IMR-90 (cell line): ENCODE data around the gene TMED10. TPM values are rescaled to one million over a fixed set of nuclear protein-coding genes. Genes with fewer than 3 reads are reported as not detected.

ENCODE experiments used
- ATAC-seq: fragments of 200-7000 bp; cut with Tn5 transposase; 2 replicates; pipeline ENCODE4 v1.9.1; 2020; ENCODE audit warnings: low read depth, mild to moderate bottlenecking, moderate library complexity
- BruUV-seq: library from RNA; stranded (reverse); fragments of 400-500 nt; replicated peaks from 2 replicates; lab custom pipeline; 2021; lab: Mats Ljungman, UMichigan
- CTCF ChIA-PET: fragments of 300-600 bp; formaldehyde crosslinking; extraction: SDS; loops from one replicate; lab custom pipeline; 2021; ENCODE audit warnings: antibody characterized with exemption; lab: Yijun Ruan, JAX
- POLR2A ChIA-PET: fragments of 300-600 bp; sonication (Branson Sonifier 250); formaldehyde crosslinking; loops from one replicate; lab custom pipeline; 2022; ENCODE audit warnings: antibody characterized with exemption; ENCODE audit not compliant: unreplicated experiment; lab: Charles Lee
- DNase-seq: peaks from one replicate; pipeline ENCODE4 v3.0.0; 2013
- H2AFZ ChIP-seq: replicated peaks from 2 replicates; pipeline ENCODE3; 2013; ENCODE audit warnings: low read length, mild to moderate bottlenecking; ENCODE audit not compliant: poor library complexity
- H2AK5ac ChIP-seq: 2 replicates; pipeline ENCODE4 v1.6.1; 2013; ENCODE audit warnings: low read depth, low read length, inconsistent platforms
- H2AK9ac ChIP-seq: replicated peaks from 2 replicates; pipeline ENCODE3; 2013; ENCODE audit warnings: mild to moderate bottlenecking, low read depth, low read length, moderate library complexity; ENCODE audit not compliant: poor library complexity
- H2BK120ac ChIP-seq: 2 replicates; pipeline ENCODE4 v1.6.1; 2013; ENCODE audit warnings: low read depth, low read length, inconsistent platforms
- H2BK15ac ChIP-seq: 3 replicates; pipeline ENCODE4 v1.6.1; 2013; ENCODE audit warnings: low read depth, low read length, inconsistent platforms
- H2BK20ac ChIP-seq: 2 replicates; pipeline ENCODE4 v1.6.1; 2013; ENCODE audit warnings: low read depth, mild to moderate bottlenecking, inconsistent platforms, low read length, moderate library complexity
- H2BK5ac ChIP-seq: 2 replicates; pipeline ENCODE4 v1.6.1; 2013; ENCODE audit warnings: mild to moderate bottlenecking, low read depth, low read length, inconsistent platforms; ENCODE audit not compliant: poor library complexity, severe bottlenecking
- H3K14ac ChIP-seq: replicated peaks from 2 replicates; pipeline ENCODE4 v1.6.1; 2013; ENCODE audit warnings: low read depth, low read length, inconsistent platforms
- H3K18ac ChIP-seq: 2 replicates; pipeline ENCODE4 v1.6.1; 2013; ENCODE audit warnings: low read depth, low read length, control low read depth
- H3K23ac ChIP-seq: 2 replicates; pipeline ENCODE4 v1.6.1; 2013; ENCODE audit warnings: low read depth, low read length, inconsistent platforms
- H3K27ac ChIP-seq: 2 replicates; pipeline ENCODE4 v1.5.1; 2013; ENCODE audit warnings: mild to moderate bottlenecking, control low read depth, low read length; ENCODE audit not compliant: insufficient read depth
- H3K27me3 ChIP-seq: 2 replicates; pipeline ENCODE4 v1.6.1; 2013; ENCODE audit warnings: low read length; ENCODE audit not compliant: control insufficient read depth, insufficient read depth
- H3K36me3 ChIP-seq: 2 replicates; pipeline ENCODE4 v1.6.1; 2013; ENCODE audit warnings: low read length, mixed read lengths; ENCODE audit not compliant: control insufficient read depth, insufficient read depth
- H3K4ac ChIP-seq: 2 replicates; pipeline ENCODE4 v1.6.1; 2013; ENCODE audit warnings: low read depth, low read length, inconsistent platforms
- H3K4me1 ChIP-seq: 2 replicates; pipeline ENCODE4 v1.6.1; 2013; ENCODE audit warnings: low read length, mixed read lengths; ENCODE audit not compliant: control insufficient read depth, insufficient read depth
- H3K4me2 ChIP-seq: 2 replicates; pipeline ENCODE4 v1.6.1; 2013; ENCODE audit warnings: low read depth, mild to moderate bottlenecking, control low read depth, low read length, moderate library complexity
- H3K4me3 ChIP-seq: 2 replicates; pipeline ENCODE4 v1.5.1; 2013; ENCODE audit warnings: low read depth, mild to moderate bottlenecking, control low read depth, low read length, moderate library complexity; ENCODE audit not compliant: insufficient read depth
- H3K56ac ChIP-seq: 2 replicates; pipeline ENCODE4 v1.6.1; 2013; ENCODE audit warnings: low read length, inconsistent platforms; ENCODE audit not compliant: insufficient read depth; ENCODE audit errors: extremely low read depth
- H3K79me1 ChIP-seq, 2 experiments: 2 replicates each; pipeline ENCODE4 v1.6.1; 2013; ENCODE audit warnings: low read length in 2 of 2, inconsistent platforms in 1 of 2, low read depth in 1 of 2
- H3K9ac ChIP-seq: 2 replicates; pipeline ENCODE4 v1.6.1; 2013; ENCODE audit warnings: low read depth, low read length, control low read depth
- H3K9me1 ChIP-seq: 2 replicates; pipeline ENCODE4 v1.6.1; 2013; ENCODE audit warnings: low read length, inconsistent platforms; ENCODE audit not compliant: insufficient read depth
- H3K9me3 ChIP-seq: 2 replicates; pipeline ENCODE4 v1.6.1; 2013; ENCODE audit warnings: low read length; ENCODE audit not compliant: control insufficient read depth, insufficient read depth
- H4K20me1 ChIP-seq: 2 replicates; pipeline ENCODE4 v1.6.1; 2013; ENCODE audit warnings: low read length, inconsistent platforms; ENCODE audit not compliant: insufficient read depth
- H4K5ac ChIP-seq: 2 replicates; pipeline ENCODE4 v1.6.1; 2013; ENCODE audit warnings: mild to moderate bottlenecking, low read depth, low read length, control low read depth
- H4K8ac ChIP-seq, 2 experiments: 2 replicates each; pipeline ENCODE4 v1.6.1; 2013; ENCODE audit warnings: low read depth in 2 of 2, low read length in 2 of 2, control low read depth in 1 of 2, inconsistent platforms in 1 of 2
- H4K91ac ChIP-seq: 2 replicates; pipeline ENCODE4 v1.6.1; 2013; ENCODE audit warnings: low read depth, low read length, inconsistent platforms; ENCODE audit not compliant: insufficient read depth
- WGBS, 2 experiments: methylation state at CpG; one replicate each; pipeline versions ENCODE4 v1.1.5 to v1.1.7; 2013; ENCODE audit warnings: missing lambda C conversion rate in 2 of 2; ENCODE audit not compliant: insufficient read length in 1 of 2; ENCODE audit errors: extremely low coverage in 2 of 2; 5-methylcytosine and 5-hydroxymethylcytosine counted together
- dilution Hi-C: fragments of 300-500 bp; cut with HindIII; formaldehyde crosslinking; loops from one replicate; pipeline ENCODE4 v1.14.3; 2018; ENCODE audit warnings: low sequenced_read_pairs; ENCODE audit not compliant: unreplicated experiment
- in situ Hi-C: fragments of 300-500 bp; cut with MboI; formaldehyde crosslinking; loops from 3 replicates; pipeline ENCODE4 v1.14.3; 2019; ENCODE audit warnings: low sequenced_read_pairs, inconsistent platforms, mixed read lengths
- intact Hi-C: fragments of 100-400 bp; cut with micrococcal nuclease; formaldehyde crosslinking; loops from 2 replicates; pipeline ENCODE4 v1.10.0; 2022
- polyA plus RNA-seq, 3 experiments: library from polyadenylated mRNA; depleted of rRNA; stranded (reverse); fragments of >200 nt; gene quantifications; 2 replicates each; pipeline ENCODE4 v1.2.3, GENCODE V29; 2012; ENCODE audit warnings: low replicate concordance in 1 of 3
- total RNA-seq: library from RNA; depleted of rRNA; stranded (reverse); fragments of >200 nt; gene quantifications from 2 replicates; pipeline ENCODE4 v1.2.3, GENCODE V29; 2012
- TF ChIP-seq, protein P1 (sequence below): fragments of 150-350 bp; IDR thresholded peaks from 2 replicates; pipeline ENCODE4 v1.6.1; 2017; ENCODE audit warnings: mild to moderate bottlenecking, antibody characterized with exemption, low read length, low read depth

Gene TMED10
- total and polyA plus RNA-seq, 2 of the 4 experiments (the other 2 are of a cell fraction): 254 to 441 TPM

DNA sequence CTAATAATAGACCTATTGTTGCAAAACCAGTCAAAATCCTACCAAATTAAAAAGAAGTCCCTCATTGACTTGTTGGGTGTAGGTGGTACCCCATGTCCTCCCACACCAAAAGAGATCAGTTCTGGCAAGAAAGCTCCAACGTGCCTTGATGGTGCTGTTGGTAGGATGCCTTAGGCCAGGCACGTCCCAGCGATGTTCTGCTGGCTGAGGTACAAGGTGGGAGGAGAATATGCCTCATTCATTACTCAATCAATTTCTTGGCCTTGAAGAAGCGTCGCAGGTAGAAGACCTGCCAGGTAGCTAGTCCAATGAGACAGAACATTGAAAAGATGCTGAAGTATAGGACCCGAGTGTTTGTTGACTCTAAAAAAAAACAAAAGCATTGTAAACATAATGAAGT, 41.8 kb downstream of the TMED10 start:
- dilution Hi-C loops: loop anchor here (25.0 kb wide), 1 partner anchor 178 kb away; no protein-coding TSS in a partner anchor
- intact Hi-C loops: no loop called here
- ATAC-seq: no peak

More for the DNA sequence above, 41.8 kb downstream of the TMED10 start:
- Histone ChIP-seq H3K27me3 (no peaks in the 10 kb centered on the region), H2AK9ac (no peak overlapping the region), H4K5ac (no peak overlapping the region), H2AK5ac (no peak overlapping the region), H3K79me1 (peaks cover 0 to 5% of the 10 kb centered on the region in 2 experiments; a peak in 2 of 4 replicates), H4K8ac (no peak overlapping the region), H3K14ac (no peak overlapping the region), H3K9me3 (no peaks in the 10 kb centered on the region; the same call in 1 of the 2 replicates), H2BK20ac (no peak overlapping the region), H3K9me1 (no peaks in the 10 kb centered on the region), H3K23ac (no peak overlapping the region), H3K4ac (no peak overlapping the region), H3K4me3 (no peak overlapping the region), H4K91ac (no peak overlapping the region), H3K56ac (no peak overlapping the region), H3K36me3 (peaks cover 14% of the 10 kb centered on the region), H3K4me1 (peaks cover 2% of the 10 kb centered on the region; the same call in 1 of the 2 replicates), H2AFZ (no peak overlapping the region), H3K4me2 (no peak overlapping the region), H3K27ac (no peak overlapping the region), H4K20me1 (no peaks in the 10 kb centered on the region), H2BK5ac (no peak overlapping the region), H2BK120ac (no peak overlapping the region), H3K9ac (no peak overlapping the region), H2BK15ac (no peak overlapping the region), H3K18ac (no peak overlapping the region)
- WGBS, 2 experiments: 80% methylated on average over 1 of the region's 6 CpGs; no CpG with 5 or more reads in 1 of the 2 experiments
- TF ChIP-seq, protein P1, sequence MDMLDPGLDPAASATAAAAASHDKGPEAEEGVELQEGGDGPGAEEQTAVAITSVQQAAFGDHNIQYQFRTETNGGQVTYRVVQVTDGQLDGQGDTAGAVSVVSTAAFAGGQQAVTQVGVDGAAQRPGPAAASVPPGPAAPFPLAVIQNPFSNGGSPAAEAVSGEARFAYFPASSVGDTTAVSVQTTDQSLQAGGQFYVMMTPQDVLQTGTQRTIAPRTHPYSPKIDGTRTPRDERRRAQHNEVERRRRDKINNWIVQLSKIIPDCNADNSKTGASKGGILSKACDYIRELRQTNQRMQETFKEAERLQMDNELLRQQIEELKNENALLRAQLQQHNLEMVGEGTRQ: no peak
- CTCF ChIA-PET: no interaction called here
- in situ Hi-C loops: loop anchor here (5.0 to 10.0 kb wide), 2 partner anchors 168 to 350 kb away; no protein-coding TSS in a partner anchor
- DNase-seq: no peak
- POLR2A ChIA-PET: no interaction called here
- no TSS peak for BruUV-seq
